ENCODE results near the gene OR2T2.
"Not testable (repeated sequence)": the region's sequence is repeated elsewhere in the genome, so short reads cannot be mapped to it uniquely, and the experiment has no call there.

DNA sequence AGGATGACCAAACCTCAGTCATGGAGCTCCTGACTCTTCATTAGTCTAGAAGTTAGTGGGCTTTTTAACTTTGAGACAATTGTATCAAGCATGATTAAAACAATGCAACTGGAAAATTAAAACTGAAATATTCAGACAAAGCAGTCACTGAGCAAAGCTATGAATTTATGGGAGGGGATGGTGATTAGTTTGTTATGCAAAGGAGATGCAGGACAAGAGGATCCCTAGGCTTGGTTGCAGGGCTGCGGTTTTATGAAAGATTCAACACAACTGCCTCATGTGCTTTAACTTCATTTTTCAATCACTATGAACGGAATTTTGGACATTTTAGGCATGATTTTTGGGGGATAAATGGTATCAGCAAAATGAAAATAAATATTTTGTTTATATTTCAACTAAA lies 26.7 kb downstream of the OR2T2 start:
- TF ChIP-seq, protein P1, sequence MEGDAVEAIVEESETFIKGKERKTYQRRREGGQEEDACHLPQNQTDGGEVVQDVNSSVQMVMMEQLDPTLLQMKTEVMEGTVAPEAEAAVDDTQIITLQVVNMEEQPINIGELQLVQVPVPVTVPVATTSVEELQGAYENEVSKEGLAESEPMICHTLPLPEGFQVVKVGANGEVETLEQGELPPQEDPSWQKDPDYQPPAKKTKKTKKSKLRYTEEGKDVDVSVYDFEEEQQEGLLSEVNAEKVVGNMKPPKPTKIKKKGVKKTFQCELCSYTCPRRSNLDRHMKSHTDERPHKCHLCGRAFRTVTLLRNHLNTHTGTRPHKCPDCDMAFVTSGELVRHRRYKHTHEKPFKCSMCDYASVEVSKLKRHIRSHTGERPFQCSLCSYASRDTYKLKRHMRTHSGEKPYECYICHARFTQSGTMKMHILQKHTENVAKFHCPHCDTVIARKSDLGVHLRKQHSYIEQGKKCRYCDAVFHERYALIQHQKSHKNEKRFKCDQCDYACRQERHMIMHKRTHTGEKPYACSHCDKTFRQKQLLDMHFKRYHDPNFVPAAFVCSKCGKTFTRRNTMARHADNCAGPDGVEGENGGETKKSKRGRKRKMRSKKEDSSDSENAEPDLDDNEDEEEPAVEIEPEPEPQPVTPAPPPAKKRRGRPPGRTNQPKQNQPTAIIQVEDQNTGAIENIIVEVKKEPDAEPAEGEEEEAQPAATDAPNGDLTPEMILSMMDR (IDR thresholded peaks at IDR 0.05), result not testable (repeated sequence)
- TF ChIP-seq POLR2A (IDR thresholded peaks at IDR 0.05), result not testable (repeated sequence)

All from lower leg skin (tissue), 3 donors.